GM18870 (cell line): ENCODE measurements around the gene TGM3.

Experiments
- ATAC-seq: cut with Tn5 transposase; IDR thresholded peaks from one replicate; pipeline ENCODE4 v1.9.1; 2021; ENCODE audit warnings: moderate library complexity; ENCODE audit not compliant: unreplicated experiment

Gene TGM3

DNA sequence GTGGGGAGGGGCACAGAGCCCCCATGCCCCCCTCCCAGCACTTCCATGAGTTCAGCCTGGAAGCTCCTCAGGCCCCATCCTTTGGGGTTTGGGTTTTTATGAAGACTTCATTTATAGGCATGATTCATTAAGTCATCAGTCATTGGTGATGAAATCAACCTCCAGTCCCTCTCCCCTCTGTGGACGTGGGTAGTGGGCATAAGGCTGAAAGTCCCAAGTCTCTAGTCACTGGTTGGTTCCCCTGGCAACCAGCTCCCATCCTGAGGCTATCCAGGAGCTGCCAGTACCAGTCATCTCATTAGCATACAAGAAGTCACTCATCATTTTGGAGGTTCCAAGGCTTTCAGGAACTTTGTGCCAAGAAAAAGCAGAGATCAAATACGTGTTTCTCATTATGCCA, 9.2 kb downstream of the TGM3 start:
- ATAC-seq: no peak

DNA sequence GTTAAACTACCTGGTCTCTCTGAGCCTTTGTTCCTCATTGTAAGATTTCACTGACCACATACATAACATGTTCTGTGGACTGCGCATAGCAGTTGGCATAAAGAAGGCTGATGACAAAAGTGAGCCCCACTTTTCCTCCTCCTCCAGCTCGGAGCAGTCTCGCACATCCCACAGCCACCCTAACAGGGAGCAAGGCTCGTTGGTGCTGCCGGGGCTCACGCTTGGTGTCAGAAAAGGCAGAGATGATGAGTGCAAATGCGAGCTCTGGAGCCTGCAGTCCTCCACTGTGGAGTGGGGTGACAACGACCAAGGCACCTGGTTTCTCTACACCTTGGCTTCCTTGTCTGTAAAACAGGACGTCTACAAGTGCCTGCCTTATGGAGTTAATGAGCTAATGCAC, 9.7 kb downstream of the TGM3 start:
- ATAC-seq: no peak

DNA sequence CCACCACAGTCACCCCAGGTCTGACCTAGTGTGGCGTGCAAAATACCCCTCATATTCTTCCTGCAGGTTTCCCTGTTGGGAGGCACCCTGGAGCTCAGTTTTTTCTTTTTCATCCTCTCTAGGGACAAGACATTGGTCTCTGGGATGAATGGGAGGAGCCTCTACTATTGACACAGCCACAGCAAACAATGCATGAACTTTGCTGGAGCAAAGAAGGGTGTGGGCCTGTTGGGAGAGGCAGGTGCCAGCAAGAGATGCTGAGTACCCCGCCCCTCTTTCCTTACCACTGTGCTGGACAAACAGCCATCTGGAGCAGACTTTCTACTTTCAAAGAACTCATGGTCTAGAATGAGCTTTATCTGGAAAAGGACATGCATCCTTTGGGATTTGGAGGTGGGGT, 10.1 kb downstream of the TGM3 start:
- no peak for ATAC-seq

DNA sequence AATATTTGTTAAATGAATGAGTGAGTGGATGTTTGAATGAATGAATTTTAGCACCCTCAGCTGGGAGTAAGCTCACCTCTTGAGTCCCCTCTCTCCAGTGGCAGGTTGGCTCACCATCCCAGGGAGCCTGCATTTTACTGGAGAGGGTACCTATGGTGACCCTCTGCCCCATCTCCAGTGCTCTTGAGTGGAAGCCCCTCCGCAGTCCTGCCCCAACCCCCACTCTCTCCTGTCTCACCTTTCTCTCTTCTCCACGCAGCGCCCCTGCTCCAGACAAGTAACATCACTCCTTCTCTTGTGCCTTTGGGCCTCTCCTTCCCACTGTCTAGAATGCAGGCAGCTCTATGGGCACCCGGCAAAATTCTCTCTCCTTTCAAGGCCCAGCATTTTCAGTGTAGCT, 11.3 kb downstream of the TGM3 start:
- no peak for ATAC-seq

DNA sequence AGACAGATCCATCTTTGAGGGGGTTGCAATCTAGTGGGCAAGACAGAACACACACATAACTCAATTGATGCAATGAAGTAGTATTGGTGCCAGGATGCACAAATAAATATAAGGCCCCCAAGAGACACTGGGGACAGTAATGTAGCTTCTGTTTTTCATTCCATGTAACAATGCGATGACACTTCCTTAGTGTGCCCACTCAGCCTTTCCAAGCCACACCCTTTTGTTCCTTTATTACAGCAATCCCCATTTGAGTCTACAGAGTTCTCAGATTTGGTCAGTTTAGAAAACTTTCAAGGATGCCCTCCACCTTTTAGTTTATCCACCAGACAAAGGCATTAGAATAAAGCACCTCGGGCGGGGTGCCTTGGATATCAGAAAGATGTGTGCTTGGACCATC, 15.5 kb downstream of the TGM3 start:
- ATAC-seq: no peak

DNA sequence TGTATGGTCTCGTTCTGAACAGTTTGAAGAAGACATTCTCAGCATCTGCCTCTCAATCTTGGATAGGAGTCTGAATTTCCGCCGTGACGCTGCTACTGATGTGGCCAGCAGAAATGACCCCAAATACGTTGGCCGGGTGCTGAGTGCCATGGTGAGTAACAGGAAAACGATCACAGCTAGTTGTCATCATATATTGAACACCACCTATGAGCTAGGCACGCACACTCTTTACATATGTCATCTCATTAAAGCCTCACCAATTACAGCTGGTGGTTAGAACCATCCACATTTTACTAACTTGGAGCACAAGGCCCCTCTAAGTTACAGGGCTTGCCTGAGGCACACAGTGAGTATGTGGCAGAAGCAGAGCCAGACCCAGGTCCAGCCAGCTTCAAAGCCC, 17.1 kb downstream of the TGM3 start:
- no peak for ATAC-seq

DNA sequence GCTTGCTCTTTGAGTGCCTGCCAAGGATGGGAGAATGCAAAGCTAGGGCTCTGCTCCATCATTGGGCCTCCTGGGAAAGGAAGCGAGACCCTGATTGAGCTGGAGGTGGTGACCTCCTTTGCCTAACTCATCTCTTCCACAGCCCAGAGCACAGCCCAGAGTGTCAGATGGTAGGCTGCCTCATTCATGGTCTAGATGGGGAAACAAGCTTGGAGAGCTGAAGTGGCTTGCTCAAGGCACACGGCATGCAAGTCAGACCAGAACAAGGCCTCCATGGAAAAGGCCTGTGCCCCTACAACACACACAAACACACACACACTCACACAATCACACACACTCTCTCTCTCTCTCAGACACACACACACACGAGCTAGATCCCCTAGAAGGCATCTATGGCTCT, 17.5 kb downstream of the TGM3 start:
- no peak for ATAC-seq

DNA sequence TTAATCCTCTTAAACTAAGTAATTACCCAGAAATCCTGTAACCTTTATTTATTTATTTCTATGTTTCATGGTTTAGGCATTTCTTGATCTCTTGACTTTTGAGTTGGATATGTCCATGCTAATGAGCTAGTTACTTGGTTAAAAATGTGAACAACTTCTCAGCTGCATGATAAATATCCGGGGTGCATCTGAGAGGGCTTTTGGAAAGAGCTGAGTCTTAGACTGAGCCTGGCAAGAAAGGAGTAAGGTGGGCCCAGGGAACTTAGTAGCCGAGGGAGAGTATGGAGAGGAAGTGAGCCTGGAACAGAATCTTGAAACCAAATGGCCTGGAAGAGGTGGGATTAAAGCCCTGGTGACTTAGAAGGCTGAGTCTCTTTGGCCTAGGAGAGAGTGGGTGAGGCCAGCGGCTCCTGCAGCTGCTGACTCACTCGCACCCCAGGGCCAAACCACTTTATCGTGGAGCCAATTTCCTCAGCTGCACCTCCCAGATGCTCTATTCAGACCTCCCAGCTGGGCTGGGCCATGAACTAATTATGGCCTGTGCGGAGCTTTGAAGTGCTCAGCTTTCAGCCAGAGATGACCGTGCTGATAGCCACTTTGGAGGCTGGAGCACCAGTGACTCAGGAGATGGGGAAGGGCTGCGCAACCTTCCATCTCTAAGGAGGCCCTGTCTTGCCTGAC, 19.1 kb downstream of the TGM3 start:
- ATAC-seq: no peak

DNA sequence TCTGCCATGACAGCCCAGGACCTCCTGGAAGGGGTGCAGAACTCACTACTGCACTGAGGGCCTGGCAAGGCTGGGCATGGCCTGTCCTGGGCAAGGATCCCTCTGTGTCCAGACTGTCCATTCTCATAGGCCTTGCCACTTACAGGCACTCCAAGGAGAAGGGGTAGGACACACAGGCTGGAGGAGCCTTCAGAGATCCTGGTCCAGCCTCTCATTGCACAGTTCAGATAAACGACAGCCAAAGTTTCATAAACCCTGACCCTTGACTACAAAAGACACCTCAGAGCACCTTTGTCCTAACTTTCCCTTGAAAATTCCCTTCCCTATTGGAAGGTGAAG, 19.6 kb downstream of the TGM3 start:
- ATAC-seq: no peak

DNA sequence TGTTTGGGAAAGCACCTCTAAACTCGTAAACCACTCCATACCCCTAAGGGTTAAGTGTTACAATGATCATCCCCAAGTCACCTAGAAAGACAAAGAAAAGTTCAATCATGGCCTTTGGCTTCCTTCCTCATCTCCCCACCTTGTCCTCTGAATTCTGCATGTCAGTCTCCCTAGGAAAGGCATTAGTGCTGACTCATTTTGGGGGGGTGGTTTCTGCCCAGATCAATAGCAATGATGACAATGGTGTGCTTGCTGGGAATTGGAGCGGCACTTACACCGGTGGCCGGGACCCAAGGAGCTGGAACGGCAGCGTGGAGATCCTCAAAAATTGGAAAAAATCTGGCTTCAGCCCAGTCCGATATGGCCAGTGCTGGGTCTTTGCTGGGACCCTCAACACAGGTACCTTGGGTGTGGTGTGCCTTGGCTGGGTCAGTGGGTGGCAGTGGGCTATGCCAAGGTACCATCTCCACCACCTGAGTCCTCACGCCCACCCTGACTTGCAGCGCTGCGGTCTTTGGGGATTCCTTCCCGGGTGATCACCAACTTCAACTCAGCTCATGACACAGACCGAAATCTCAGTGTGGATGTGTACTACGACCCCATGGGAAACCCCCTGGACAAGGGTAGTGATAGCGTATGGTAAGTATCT, 21.2 kb downstream of the TGM3 start:
- no peak for ATAC-seq

DNA sequence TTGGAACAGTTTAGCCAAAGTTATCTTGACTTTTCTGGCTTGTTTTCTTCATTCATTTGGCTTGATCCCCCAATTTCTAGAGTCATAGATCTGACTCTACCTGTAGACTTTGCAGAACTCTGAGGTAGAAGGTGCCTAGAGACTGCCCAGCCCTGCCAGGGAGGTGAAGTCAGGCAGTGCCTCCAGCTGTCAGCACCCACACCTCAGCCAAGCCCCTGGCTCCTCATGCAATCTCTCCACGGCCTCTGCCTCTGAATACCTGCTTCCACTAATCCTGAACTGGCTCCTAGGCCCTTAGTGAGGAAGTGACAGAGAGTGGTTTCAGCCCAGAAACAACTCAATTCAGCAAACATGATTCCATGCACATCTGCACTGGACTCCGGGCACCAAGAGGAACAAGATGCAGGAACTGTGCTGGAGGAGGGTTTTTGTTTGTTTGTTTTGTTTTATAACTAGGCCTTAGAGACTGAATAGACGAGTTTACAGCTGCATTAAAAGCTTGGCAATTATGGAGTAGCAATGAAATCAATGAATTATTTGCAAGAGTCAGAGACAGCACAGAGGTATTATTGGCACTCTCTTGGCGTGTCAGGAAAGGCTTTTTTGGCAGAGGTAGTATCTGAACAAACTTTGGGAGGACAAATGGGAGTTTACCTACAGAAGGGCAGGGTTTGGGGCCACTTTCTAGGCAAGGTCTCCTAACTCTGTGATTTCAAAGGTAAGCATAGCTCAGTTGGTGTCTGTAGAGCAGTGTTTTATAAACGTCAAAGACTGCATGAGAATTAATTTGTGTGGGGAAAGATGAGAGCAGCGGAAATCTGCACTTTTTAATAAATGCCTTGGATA, 25.2 kb downstream of the TGM3 start:
- ATAC-seq: no peak

DNA sequence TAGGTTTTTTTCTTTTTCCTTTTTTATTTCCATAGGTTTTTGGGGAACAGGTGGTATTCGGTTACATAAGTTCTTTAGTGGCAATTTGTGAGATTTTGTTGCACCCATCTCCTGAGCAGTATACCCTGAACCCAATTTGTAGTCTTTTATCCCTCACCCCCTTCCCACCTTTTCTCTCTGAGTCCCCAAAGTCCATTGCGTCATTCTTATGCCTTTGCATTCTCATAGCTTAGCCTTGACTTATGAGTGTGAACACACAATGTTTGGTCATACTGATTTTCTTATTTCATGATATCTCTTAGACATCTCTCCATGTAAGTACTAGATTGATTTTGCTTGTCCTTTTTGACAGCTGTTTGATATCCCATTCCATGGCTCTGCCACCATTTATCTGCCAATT, 27.2 kb downstream of the TGM3 start:
- ATAC-seq: no peak

DNA sequence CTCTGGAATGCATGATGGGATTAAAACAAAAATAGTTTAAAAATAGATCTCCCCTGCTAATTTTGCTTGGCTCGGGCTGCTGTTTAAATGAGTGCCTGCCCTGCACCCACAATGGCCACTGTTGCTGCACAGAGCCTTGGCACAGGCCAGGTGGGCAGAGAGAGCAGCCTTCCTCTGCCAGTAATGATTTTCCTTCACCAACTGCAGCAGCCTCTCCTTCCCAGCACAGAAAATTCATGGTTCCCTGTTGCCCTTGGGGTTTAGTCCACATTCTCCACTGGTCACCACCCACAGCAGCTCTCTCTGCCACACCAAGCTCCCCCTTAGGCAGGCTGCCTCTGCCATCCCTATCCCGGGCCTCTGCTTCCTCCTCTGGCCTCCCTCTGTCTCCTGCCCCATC, 30.2 kb downstream of the TGM3 start:
- no peak for ATAC-seq

DNA sequence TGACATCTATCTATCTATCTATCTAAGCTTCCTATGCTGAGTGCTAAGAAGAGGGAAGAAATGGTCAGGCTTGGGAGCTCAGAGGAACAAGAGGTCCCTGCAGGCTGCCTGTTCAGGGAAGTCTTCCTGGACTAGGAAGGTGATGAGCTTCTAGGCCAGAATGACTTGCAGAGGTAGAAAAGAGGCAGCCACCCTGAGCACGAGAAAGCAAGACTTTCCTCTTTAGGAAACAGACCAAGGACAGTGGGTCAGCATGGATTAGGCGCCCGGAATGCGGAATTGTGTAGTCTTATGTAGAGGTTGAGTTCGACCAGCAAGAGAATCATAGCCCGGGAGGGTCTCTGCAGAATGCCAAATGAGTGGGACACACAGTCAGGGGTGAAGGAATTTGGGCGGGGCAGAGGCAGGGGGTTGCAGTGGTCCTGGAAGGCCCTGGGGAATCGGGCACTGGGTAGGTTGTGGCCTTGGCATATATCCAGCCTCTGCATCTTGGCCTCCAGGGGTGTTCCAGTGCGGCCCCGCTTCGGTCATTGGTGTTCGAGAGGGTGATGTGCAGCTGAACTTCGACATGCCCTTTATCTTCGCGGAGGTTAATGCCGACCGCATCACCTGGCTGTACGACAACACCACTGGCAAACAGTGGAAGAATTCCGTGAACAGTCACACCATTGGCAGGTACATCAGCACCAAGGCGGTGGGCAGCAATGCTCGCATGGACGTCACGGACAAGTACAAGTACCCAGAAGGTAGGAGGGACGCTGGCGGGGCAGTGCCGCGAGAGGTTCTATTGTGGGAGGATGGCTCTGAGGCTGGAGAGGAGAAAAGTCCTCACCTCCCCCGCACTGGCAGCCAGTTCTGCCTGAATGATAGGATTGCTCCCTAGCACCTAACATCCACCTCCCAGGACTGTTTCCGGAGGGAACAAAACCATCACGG, 32.1 kb downstream of the TGM3 start:
- ATAC-seq: no peak

DNA sequence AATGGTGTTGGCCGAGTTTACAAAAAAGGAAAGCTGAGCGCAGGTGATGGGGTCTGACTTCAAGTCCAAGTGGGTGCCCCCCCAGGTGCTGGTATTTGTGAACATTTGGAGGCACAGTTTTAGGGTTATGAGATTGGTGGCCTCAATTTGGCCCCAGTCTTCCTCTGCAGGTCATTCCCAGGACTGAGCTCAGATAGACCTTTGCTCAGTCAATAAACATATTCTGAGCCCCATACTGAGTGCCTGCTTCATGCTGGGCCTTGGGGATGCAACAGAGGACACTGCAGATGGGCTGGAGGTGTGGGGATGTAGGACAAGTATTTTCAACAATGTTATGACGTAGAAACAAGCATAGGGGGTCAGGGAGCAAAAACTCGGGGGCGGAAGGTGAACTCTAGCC, 33.5 kb downstream of the TGM3 start:
- ATAC-seq: no peak

DNA sequence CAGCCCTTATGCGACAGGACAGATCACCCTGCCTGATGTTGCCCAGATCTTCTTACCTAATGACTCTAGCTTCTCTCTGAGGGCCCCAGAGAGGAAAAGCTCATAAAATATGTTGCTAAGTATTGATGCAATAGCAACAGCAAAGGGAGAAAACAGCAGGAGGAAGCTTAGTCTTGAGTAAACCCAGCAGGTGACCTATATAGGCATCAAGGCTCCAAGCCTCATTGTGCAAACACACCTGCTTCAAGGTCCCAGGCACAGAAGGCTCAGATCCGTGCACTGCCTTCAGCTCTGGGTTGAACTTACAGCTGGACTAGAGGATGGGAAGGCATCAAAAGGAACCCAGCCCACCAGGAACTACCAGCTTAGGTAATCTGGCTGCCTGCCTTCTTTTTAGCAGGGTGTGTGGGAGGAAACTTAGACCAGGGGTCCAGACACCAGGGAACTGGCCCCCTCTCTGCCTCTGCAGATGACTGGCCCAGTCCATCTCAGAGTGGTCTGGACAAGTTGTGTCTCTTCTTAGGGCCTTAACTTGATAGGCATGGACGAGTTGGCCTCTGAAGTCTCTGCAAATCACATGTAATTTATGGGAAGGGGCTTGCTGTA, 34.4 kb downstream of the TGM3 start:
- no peak for ATAC-seq

DNA sequence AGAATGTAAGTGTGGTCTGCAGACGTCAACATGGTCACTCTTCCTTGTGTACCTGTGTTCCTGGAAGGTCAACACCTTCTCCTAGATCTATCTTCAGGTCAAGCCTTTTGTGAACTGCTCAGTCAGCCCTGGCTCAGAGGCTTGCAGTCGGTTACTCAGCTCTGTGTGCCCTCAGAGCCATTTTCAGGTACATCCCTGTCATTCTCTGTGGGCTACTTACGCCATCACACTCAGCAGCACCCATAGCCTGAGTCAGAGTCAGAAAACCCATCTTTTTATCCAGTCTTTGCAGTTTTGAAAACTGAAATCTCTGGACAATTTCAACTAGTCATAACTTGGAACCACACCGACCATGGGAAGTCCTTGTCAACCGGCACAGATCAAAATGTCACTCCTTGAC, 35.3 kb downstream of the TGM3 start:
- ATAC-seq: no peak

DNA sequence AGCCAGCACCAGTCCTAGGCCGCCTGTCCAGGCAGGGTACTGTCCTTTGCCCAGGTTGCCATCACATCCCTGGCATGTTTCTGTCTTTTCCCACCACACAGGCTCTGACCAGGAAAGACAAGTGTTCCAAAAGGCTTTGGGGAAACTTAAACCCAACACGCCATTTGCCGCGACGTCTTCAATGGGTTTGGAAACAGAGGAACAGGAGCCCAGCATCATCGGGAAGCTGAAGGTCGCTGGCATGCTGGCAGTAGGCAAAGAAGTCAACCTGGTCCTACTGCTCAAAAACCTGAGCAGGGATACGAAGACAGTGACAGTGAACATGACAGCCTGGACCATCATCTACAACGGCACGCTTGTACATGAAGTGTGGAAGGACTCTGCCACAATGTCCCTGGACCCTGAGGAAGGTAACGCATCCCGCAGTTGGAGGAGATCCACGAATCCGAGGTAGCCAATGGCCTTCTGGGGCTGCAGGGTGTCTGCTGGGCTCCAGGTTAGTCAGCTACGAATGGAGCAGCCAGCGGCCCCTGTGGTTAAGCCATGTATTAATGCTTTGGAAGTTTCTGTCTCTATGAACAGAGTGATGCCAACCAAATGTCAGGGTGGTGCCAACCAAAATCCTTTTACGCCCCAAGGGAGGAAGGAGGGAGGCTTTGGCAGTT, 36.2 kb downstream of the TGM3 start:
- no peak for ATAC-seq

DNA sequence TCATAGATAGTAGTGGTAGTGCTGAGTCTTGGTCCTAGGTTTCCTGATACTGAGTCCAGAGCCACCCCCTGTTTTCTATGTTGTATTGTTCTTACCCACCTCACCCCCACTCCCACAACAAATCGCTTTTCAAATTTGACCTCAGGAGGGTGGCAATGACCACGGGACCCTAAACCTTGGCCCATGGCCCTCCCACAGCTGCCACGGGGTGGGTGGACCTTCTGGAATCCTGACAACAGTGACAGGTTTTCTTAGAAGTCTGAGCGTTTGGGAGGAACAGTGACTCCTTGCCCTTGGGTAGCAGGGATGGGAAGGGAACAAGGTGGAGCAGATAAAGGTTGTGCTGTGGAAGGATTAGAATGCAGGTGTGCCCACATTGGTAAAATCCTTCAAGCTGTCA, 36.9 kb downstream of the TGM3 start:
- no peak for ATAC-seq

DNA sequence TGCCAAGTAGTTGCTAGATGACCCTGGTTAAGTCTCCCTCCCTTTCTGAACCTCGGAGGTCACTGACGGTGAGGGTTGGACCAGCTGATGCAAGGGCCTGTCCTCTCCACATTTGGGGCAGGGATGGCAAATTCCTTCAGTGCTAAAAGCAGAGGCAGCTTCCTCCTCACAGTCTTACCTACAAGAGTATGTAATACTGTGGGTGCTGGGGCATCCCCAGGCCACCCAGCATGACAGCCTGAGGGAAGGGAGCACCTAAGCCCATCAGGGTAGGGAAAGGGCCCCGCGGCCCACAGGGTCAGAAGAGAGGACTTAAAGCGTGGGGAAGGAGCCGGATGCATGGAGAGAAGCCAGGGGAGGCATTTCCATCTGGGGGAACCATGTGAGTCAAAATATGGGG, 38.0 kb downstream of the TGM3 start:
- no peak for ATAC-seq
